NCI-H1417 (cell line): ENCODE measurements around the gene GHRL.
"Not testable (repeated sequence)": the region's sequence is repeated elsewhere in the genome, so short reads cannot be mapped to it uniquely, and the experiment has no call there.

Source experiments
- DNase-seq, 3 experiments: peaks; one replicate each; lab custom pipeline; 2025; lab: John Stamatoyannopoulos, UW

Gene GHRL

DNA sequence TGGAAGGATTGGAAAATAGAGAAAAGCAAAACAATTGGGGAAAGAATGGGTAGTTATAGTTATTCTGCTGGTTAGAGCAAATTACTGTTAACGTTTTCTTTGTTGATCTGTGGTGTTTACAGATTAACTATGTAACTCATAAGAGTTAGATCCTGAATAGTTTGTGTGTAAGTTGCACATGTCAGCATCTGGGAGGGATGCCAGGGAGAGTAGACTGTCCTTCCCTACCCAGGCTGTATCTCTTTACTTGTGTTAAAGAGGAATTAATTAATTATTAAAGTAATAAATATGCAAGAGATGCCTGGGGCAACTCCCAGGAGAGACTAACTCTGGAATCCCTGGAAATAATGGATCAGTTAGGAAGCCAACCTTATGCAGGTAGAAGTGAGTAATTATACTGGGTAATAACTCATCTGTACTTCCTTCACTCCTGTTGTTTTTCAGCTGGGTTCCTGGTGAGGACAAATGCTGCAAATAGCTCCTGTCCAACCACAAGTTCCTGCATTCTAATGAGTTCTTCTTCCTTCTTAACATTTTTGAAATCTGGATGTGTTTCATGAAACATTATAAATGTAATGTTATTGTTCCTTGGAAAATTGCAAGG is 18.9 kb downstream of the GHRL start:
- peak in 2 of 3 experiments; percentile 11 to 51 for DNase-seq

DNA sequence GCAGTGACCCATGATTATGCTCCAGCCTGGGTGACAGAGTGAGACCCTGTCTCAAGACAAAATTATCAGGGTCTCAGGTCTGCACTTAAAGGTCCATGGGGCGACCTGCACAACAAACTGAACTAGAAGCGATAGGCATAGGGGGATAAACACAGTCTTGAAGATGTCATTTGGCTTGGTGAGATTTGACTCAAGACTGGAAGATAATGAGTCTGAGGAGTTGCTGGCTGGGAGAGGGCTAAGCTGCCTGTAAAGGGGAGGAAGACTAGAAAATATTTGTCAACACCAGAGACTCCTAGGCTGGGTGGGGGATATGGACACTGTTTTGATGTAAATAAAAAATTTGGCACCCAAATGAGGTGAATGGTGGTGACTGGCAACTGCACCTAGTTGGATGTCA is 19.8 kb downstream of the GHRL start:
- no peak for DNase-seq

DNA sequence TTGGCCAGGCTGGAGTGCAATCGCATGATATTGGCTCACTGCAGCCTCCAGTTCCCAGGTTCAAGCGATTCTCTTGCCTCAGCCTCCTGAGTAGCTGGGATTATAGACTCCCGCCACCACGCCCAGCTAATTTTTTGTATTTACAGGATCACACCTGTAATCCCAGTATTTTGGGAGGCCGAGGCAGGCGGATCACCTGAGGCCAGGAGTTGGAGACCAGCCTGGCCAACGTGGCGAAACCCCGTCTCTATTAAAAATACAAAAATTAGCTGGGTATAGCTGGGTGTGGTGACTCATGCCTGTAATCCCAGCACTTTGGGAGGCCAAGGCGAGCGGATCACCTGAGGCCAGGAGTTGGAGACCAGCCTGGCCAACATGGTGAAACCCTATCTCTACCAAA is 20.3 kb downstream of the GHRL start:
- not testable (repeated sequence) for DNase-seq

DNA sequence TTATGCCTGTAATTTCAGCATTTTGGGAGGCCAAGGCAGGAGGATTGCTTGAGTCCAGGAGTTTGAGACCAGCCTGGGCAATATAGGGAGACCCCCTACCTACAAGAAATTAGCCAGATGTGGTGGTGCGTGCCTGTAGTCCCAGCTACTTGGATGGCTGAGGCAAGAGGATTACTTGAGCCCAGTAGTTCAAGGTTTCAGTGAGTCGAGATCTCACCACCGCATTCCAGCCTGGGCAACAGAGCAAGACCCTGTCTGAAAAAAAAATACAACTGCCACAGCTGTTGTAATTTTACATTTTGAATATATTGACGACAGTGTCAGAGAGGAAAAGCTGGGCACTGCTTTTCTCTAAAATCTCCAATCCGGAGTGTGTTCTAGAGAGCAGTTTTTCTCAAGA is 23.3 kb downstream of the GHRL start:
- DNase-seq = no peak

DNA sequence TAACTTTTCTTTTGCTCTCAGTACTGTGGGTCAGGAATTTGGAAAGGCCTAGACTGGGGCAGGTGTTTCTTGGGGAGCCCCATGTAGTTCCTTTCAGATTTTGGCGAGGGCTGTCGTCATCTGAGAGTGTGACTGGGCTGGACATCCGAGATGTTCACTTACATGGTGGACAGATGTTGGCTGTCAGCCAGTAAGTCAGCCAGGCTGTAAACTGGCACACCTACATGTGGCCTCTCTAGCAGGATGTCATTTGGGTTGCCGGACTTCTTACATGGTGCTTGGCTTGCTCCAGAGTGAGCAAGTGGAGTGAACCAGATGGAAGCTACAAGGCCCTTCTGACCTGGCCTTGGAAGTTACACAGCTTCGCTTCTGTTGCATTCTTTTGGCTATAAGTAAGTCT is 23.8 kb downstream of the GHRL start:
- no peak for DNase-seq

DNA sequence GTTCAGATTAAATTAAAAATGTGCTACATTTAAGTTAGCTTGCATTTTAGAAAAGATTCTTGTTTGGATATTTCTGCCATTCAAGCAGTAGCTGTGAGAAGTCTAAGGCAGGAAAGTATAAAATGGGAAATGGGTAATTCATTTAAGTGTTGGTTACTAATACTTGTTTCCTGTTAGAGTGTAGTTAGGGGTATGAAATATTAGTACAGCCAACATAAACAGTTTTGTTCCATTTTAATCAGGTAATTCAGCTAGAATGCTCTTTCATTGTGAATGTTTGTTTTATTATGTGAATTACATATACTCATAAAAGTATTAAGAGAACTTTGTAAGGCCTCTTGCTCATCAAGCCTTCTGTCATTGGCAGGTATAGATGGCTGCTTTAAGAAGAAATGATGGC is 24.6 kb downstream of the GHRL start:
- DNase-seq = no peak

DNA sequence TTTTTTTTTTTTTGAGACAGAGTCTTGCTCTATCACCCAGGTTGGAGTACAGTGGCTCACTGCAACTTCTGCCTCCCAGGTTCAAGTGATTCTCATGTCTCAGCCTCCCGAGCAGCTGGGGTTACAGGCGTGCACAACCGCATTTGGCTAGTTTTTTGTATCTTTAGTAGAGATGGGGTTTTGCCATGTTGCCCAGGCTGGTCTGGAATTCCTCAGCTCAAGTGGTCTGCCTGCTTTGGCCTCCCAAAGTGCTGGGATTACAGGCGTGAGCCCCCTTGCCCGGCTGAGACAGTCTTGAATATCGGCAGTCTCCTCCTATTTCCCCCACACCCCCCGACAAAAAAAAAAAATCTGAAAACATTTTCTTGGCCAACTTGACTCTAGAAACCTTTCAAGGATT is 25.8 kb downstream of the GHRL start:
- not testable (repeated sequence) for DNase-seq

DNA sequence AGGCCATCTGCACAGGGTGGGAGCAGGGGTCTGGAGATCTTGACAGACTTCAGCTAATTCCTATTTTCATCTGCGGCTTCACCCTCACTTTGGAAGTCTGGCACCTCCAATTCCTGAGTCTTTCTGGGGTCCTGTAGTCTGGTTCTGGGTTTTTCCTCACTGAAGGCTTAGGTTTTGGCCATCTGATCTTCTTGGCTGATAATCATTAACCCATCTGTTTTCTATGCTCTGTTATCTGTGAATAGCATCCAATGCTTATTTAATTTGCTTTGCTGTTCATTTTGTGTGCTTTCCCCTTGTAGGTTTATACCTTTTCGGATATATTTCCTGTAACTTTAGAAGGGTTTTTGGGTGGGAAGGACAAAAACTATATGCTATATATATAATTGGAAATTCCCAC is 26.9 kb downstream of the GHRL start:
- DNase-seq = no peak

DNA sequence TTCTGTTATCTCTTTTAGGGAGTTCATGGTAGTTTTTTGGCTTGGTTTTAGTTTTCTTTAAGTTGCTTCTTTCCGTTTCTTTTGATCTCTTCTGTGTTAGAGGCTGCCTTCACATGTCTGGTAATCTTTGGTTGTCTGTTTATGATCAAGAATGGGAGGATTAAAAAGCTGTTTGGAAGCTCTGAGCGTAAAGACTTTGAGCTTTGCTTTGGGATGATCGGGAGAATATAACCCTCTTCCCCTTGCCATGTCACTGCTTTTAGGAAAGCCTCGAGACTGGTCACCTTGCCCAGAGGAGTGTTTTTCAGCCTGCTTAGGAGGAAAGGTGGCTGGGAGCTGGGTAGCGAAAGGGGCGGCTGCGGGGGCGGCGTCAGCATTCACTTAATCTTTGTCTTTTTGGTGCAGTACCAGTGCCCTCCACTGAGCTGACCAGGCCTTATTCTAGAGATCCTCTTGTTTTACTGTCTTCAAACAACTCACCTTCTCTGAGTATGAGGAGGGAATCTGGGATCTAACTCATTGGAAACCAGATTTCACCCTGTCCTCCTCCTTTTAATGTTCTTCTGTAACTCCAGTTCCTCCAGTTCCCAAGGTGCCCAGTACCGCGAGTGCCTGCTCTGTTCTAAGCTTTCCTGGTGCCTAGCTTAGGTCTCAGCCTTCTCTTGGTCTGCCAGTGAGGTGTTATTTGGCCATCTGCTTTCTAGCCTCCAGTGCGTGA is 28.9 kb downstream of the GHRL start:
- DNase-seq = no peak

DNA sequence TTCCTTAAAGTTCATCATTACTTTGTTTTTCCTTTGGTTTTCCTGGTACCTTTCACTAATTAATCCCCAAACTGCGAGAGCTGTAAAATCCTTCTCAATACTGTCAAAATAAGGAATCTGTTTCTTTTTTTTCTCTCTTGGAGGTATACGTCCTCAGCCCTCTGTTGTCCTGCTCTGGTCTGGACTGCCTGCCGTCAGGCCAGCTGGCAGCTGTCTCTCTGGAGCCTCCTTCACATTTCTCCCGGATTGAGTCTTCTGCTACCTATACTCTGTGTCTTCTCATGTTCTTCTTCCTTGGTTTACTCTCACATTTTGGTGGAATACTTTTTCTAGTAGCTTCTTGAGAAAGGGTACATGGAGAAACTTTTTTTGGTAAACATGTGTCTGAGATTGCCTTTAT is 30.7 kb downstream of the GHRL start:
- no peak for DNase-seq

DNA sequence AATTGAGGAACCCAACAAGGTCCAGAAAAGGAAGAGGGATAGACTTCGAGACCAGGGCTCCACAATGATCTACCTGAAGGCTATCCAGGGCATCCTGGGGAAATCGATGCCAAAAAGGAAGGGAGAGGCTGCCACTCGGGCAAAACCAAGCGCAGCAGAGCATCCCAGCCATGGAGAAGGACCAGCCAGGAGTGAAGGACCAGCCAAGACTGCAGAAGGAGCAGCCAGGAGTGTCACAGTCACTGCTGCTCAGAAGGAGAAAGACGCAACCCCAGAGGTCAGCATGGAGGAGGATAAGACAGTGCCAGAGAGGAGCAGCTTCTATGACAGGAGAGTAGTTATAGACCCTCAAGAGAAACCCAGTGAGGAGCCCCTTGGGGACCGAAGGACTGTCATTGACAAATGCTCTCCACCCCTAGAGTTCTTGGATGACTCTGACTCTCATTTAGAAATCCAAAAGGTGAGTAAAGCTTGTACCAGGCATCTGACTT is 32.5 kb downstream of the GHRL start:
- DNase-seq = no peak

DNA sequence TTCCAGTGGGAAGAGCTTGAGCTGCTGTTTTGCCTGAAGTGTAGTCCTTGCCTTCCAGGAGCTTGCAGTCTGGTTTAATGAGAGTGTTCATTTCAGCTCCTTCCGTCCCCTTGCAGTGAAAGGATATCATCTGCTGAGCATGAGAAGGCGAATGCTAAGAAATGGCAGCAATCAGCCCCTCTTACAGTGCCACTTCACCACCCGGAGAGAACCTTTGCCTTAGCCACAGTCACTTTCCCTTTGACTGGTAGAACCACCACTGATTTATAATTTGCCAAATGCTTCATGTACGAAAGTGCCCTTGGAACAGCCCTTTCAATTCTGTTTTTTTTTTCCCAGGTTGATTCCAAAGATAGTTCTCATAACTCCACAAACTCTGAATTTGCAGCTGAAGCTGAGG is 32.9 kb downstream of the GHRL start:
- DNase-seq = no peak

DNA sequence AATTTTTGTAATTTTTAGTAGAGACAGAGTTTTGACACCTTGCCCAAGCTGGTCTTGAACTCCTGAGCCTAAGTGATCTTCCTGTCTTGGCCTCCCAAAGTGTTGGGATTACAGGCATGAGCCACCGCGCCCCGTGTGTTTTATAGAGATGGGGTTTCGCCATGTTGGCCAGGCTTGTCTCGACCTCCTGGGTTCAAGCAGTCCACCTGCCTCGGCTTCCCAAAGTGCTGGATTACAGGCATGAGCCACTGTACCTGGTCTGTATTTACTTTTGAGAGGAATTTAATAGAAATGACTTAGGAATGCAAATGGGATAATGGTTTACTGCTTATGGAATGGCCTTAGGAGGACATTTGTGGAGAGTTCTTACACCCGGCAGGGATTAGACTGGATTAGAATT is 33.7 kb downstream of the GHRL start:
- no peak for DNase-seq

DNA sequence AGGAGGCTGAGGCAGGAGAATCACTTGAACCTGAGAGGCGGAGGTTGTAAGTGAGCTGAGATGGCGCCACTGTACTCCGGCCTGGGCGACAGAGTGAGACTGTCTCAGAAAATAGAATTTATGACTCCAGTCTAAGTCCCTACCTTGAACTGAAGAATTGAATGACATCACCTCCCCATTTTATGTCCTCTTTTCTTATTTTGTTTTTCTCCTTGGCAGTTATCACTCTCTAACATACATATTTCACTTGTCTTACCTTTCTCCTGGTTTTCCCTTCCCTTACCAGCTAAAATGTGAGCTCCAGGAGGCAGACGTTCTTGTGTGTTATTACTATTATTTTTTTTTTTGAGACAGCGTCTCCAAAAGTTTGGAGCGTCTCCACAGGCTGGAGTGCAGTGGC is 36.9 kb downstream of the GHRL start:
- no peak for DNase-seq

DNA sequence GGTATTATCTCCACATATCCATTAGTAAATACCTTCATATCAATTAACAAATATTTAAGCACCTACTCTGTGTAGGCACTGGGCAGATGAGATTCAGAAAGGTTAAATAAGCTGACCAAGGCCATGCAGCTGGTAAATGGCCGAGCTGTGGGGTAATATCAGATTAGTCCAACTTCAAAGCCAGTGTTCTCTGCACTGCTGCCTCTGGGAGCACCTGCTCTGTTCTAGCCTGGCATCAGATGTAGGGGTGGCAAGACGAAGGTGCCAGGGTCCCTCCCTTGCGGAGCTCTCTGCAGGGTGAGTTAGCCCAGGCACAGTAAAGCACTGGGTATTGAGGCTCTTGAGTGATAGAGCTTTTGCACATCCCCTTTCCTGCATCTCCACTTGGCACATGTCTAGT is 39.0 kb downstream of the GHRL start:
- no peak for DNase-seq

DNA sequence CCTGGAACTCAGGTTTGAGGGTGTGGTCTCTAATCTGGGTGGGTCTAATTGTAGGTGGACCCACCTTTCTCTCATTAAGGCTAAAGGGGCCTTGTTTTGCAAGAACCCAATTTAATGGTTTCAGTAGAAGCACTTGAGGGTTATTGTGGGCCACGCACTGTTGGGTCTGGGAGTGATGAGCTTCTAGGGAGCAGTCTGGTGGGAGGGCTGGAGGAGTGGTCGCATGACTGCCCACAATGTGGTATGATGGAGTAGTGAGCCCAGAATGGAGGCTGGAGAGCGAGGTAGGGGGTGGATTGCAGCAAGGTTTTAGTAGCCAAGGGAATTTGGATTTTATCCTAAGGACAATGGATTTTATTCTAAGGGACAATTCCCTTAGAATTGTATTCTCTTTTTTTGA is 41.7 kb downstream of the GHRL start:
- DNase-seq = no peak

DNA sequence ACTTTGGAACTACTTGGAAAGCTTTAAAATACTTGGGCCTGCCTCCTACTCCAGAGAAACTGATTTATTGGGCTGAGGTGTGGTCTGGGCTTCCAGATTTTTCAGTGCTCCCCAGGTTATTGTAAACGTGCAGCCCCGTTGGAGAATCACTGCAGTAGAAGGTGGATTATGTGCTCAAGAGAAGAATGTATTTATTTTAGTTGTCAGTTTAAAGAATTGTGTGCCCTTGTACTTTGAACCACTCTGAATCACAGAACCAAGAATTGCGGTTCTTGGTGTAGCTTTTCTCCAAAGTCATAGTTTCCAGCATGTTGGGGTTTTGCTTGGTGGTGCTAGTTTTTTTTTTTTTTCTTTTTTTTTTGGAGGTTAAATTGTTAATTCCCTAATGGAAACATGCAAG is 42.9 kb downstream of the GHRL start:
- DNase-seq = no peak

DNA sequence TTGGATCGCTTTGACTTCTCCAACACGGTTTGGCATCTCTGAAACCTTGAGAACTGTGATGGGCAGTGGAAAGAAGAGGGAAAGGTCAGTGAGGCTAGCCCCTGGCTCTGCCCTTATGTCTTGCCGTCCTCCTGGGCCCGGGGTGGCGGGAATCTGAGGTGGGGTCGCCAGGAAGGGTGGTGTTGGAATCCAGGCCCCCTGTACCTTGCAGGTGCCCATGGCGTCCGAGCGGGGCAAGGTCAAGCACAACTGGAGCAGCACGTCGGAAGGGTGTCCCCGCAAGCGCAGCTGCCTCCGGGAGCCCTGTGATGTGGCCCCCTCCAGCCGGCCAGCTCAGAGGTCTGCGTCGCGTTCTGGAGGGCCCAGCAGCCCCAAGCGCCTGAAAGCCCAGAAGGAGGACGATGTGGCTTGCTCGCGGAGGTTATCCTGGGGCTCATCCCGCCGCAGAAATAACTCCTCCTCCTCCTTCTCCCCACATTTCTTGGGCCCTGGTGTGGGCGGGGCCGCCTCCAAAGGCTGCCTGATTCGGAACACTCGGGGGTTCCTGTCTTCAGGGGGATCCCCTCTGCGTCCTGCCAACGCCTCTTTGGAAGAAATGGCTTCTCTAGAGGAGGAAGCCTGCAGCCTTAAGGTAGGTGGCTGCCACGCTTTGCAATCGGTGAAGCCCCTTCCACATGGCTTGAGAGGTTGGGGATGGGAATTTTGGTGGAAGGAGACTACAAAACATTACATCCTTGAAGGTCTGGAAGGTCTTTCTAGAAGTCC is 43.6 kb downstream of the GHRL start:
- peak in 2 of 3 experiments; percentile 17 to 31 for DNase-seq

DNA sequence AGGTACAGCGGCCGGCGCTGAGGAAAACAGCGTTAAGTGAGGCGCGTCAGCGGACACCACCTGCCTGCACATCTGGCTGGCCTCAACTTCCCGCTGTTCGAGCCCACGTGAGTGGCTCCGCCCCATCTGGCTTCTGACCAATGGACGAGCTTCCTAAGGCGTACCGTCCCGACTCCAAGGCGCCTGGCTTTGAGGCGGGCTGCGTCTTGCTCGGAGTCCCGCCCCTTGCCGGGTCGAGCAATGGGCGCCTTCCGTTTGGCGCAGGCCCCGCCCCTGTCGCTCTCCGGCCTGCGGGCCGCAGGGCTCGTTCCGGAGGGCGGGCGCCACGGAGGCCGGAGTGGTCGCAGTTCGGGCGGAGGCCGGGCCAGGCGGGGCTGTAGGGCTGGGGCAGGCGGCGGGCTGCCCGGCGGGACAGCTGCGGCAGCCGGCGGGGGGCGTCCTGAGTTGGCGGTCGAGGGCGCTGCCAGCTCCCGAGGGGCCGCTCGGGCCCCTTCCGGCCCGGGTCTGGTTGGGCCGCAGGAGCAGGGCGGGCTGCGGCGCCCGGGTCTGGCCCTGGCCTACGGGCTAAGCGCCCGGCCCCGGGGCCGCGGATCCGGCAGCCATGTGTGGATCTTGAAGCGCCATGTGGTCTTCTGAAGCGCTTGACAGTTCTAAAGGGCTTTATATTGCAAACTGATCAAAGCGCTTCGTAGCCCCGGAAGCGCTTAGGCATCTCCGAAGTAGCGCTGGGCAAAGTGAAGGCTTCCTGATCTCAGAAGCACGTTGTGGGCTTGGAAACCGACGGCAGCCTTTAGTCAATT is 44.4 kb downstream of the GHRL start, which contains the start of gene TATDN2:
Gene TATDN2, plus strand, starts transcription at position 276 of the 800 bp plus-strand sequence. CDS start 742 bp downstream, outside the sequence.
- peak; percentile 94 to 97 (median 96) for DNase-seq

DNA sequence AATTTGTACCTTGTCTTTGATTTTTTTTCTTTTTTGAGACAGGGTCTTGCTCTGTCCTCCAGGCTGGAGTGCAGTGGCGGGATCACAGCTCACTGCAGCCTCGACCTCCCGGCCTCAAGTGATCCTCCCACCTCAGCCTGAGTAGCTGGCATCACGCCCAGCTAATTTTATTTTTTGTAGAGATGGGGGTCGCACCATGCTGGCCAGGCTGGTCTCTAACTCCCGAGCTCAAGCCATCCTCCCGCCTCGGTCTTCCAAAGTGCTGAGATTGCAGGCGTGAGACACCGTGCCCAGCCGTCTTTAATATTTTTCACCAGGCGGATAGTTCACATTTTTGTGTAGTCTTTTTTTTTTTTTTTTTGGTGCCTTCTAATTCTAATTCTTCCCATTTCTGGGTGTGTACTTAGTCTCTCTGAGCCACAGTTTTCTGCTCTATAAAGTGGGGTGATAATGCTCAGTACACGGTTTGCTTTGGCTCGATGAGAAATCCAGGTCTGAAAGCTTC is 45.0 kb downstream of the GHRL start:
- no peak for DNase-seq

DNA sequence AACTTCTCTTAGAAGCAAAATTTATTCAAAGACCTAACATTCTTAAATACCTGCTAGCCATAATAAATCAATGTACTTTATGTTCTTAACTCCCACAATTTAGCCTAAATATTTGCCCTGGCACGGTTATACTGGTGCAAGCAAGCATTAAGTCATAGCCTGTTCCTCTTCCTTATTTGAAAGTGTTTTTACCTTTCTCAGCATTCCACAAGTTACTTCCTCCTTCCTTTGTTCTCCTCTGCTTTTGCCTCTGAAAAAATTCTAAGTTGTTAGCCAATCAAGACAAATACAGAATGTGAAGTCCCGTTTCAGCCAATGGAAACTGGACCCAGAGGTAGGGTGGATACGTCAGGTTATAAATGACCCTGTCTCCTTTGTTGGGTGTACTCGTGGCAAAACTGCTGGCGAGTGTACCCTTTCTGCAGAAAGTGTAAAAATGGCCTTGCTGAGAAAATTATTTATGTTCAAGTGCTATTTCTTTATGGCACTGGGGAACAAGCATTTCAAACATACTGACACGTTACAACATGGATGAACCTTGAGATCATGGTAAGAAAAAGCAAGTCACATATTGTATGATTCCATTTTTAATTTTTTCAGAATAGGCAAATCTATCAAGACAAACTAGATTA is 47.5 kb downstream of the GHRL start:
- DNase-seq = no peak
